ENCODE results near the gene R3HDM2. TPM values are rescaled to one million over a fixed set of nuclear protein-coding genes. Genes with fewer than 3 reads are reported as not detected.

R3HDM2 gene
- total RNA-seq, result 20.2 and 33.9 TPM in 2 replicates

GRCh38 chr12:57430931-57431566, at the start of gene R3HDM2:
Gene R3HDM2 (minus strand): TSS chr12:57431043. CDS start chr12:57310428, 120,615 bp downstream.

DNA sequence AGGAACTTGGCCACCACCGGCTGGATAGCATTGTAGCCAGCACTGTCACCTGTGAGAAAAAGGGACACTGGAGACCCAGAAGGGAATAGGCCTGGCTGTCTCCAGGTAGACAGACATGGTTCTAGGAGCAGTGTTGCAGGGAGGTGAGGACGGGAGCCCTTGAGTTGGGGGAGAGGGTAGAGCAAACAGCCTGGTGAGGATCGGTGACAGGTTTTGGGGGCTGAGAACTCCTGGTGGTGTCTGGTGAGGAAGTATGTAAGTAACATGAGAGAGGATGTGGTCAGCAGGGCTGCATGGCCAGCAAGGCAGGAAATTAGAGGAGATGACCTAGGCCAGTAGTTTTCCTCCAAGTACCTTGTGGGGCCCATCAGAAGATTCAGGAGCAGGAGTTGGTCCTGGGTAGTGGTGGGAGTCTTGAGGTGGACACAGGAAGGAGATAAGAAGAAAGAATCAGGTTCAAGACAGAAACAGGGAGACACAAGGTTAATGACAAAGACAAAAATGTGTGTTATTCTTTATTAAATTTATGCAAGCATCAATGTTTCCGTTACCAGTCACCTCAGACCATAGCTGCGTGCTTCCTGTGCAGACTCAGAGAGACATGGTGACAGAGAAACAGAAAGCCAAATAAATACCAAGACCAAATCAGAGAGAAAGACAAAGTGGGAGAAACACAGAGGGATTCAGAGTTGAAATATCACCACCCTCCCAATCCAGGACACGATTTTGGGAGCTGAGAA, 48.7 kb upstream of the R3HDM2 start, which contains the start of gene ARHGAP9:
TSS of gene ARHGAP9 (minus strand) at position 491 of the 740 bp plus-strand sequence. CDS start at position 31, 460 bp downstream.

DNA sequence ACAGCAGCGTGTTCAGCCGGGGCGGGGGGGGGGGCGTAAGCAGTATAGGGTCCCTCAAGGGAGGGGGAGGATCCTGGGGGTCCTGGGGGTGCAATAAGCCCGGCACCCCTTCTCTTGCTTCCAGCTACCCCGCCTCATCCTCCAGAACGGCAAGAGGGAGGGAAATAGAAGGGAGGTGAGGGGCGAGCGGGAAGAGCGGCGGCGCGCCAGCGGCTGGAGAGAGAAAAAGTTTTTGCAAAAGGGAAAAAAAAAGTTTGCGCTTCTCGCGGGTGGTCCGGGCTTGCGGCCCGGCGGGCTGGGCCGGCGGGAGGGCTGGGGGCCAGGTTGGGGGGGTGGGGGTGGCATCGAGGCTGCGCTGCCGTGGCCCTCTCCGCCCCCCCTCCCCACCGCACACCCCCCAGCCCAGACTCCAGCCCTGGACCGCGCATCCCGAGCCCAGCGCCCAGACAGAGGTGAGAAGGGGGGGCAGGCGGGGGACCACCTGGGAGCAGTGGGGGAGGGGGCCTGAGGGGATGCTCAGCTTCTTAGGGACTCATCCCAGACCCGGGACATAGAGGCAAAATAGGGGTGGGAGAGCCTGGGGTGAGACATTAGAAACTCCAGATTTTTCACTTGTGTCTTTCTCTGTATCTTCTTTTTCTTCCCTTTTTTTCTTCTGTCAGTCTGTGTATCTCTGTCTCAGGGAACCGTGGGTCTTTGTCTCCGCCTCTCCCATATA, 29.1 kb upstream of the R3HDM2 start, which contains the start of gene GLI1:
TSS of gene GLI1 (plus strand) at position 36 of the 718 bp plus-strand sequence. CDS start 3,907 bp downstream, outside the sequence.

DNA sequence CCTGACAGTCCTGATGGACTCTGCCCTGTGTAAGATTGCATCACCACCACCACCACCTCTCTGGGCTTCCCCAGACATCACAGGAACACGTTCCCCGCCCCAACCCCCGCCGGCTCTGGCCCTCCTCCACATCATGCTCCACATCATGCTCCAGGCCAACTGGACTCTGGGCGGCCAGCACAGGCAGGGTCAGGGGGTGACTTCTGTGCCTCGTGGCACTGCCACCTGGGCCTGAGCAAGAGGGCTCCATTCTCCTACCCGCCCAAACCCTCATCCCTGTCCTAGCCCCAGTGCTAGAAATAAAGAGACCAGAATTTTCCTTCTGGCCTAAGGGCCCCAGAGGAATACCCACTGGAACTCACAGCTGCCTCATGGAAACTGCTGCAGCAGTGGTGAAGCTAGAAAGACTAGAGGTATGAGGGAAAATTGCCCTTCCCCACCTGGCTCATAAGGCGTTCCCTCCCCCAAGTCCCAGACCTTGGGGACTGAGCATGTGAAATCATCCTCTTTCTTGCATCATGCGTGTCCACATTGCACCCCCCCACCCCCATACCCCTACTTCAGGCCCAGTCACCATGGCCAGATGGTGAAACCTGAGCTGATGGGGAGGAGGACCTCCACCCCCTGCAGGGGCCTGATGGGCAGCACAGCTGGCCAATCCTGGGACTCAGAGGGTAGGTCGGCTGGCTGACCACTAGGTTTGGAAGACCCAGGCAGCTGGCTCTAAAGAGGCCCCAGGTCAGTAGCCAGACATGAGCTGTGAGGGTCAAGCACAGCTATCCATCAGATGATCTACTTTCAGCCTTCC, 23.9 kb upstream of the R3HDM2 start, which contains the start of gene INHBE:
TSS of gene INHBE (plus strand) at position 742 of the 808 bp plus-strand sequence. CDS start 230 bp downstream, outside the sequence.

GRCh38 chr12:57434517-57435223, 3.8 kb upstream of the R3HDM2 start, which contains the start of gene INHBC:
Gene INHBC (plus strand): TSS chr12:57434784. CDS start chr12:57434887, 103 bp downstream.

DNA sequence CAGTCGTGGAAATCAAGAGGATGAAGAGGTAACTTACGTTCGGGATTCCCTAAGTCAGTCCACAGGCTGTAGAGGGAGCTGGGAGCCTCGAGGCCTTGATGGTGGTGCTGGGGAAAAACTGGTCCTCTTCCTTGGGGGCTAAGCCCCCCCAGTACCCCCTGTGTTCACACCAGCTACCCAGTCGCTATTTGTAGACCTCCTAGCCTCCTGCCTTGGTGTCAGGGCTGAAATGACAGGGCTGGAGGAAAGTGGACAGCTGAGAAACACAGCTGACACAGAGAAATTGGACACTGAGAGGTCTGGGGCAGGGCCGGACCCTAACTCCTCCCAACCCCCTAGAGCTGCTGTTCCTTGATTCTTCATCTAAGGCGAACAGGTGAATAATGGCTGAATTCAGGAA, 179.9 kb downstream of the R3HDM2 start, which contains the start of gene STAC3:
TSS of gene STAC3 (minus strand) at position 232 of the 400 bp plus-strand sequence. CDS start 1,551 bp downstream, outside the sequence.

GRCh38 chr12:57229634-57230380, 201.0 kb downstream of the R3HDM2 start, which contains the start of gene SHMT2:
Gene SHMT2 (plus strand): TSS chr12:57229711. CDS start chr12:57229779, 68 bp downstream.

GRCh38 chr12:57216014-57216911, 214.6 kb downstream of the R3HDM2 start, which contains the start of gene NXPH4:
Gene NXPH4 (plus strand): TSS chr12:57216794. CDS start chr12:57216970, 176 bp downstream.

Other genes starting within 250 kb of the R3HDM2 start
- gene NXPH4, start 214.2 kb downstream of the R3HDM2 start, total RNA-seq, result 3.4 and 7.5 TPM in 2 replicates
- gene SHMT2, start 201.3 kb downstream of the R3HDM2 start, total RNA-seq, result 276 and 355 TPM in 2 replicates
- 0.26 and 4.5 TPM in 2 replicates for gene STAC3, start 179.9 kb downstream of the R3HDM2 start, total RNA-seq
- not detected in 2 replicates for gene INHBC, start 3.7 kb upstream of the R3HDM2 start, total RNA-seq
- gene INHBE, start 24.3 kb upstream of the R3HDM2 start, total RNA-seq, result 0.24 and 12.4 TPM in 2 replicates
- gene GLI1, start 28.7 kb upstream of the R3HDM2 start, total RNA-seq, result 2.7 and 4.9 TPM in 2 replicates
- gene ARHGAP9, start 48.8 kb upstream of the R3HDM2 start, total RNA-seq, result 0.26 and 2.2 TPM in 2 replicates
- 64.7 and 148 TPM in 2 replicates for gene MARS1, start 57.0 kb upstream of the R3HDM2 start, total RNA-seq
- 9.1 and 17.7 TPM in 2 replicates for gene DDIT3, start 89.5 kb upstream of the R3HDM2 start, total RNA-seq
- gene MBD6, start 91.8 kb upstream of the R3HDM2 start, total RNA-seq, result 7.5 and 13.1 TPM in 2 replicates
- 177 and 194 TPM in 2 replicates for gene DCTN2, start 116.1 kb upstream of the R3HDM2 start, total RNA-seq
- 0.72 and 0.91 TPM in 2 replicates for gene KIF5A, start 119.0 kb upstream of the R3HDM2 start, total RNA-seq
- 11.4 and 18.5 TPM in 2 replicates for gene PIP4K2C, start 160.1 kb upstream of the R3HDM2 start, total RNA-seq
- 21.2 and 22.9 TPM in 2 replicates for gene DTX3, start 173.8 kb upstream of the R3HDM2 start, total RNA-seq
- 13.8 and 22.4 TPM in 2 replicates for gene ARHGEF25, start 180.4 kb upstream of the R3HDM2 start, total RNA-seq
- gene B4GALNT1, start 202.2 kb upstream of the R3HDM2 start, total RNA-seq, result 0.08 and 7.6 TPM in 2 replicates